ENCODE measurements around the gene MAPK4. TPM values are rescaled to one million over a fixed set of nuclear protein-coding genes. Genes with fewer than 3 reads are reported as not detected.

The MAPK4 gene
- total RNA-seq, 1 experiment from 2014 or later: not detected

- no peak overlapping the region for H3K27ac ChIP-seq
- no peaks in the 10 kb centered on the region for H3K36me3 ChIP-seq
- H3K4me1 ChIP-seq (replicated peaks): no peaks in the 10 kb centered on the region
- DNase-seq (ENCODE audit: low read depth in 1 of 2, low spot score in 2 of 2): no peak
- H3K4me3 ChIP-seq: no peak overlapping the region
- no peaks in the 10 kb centered on the region for H3K27me3 ChIP-seq (replicated peaks)
- H3K9me3 ChIP-seq (replicated peaks): no peaks in the 10 kb centered on the region
Observed at GRCh38 chr18:50675043-50675442, 115.2 kb downstream of the MAPK4 start.

- no peaks in the 10 kb centered on the region for H3K27me3 ChIP-seq (replicated peaks)
- no peaks in the 10 kb centered on the region for H3K4me1 ChIP-seq (replicated peaks)
- H3K36me3 ChIP-seq: no peaks in the 10 kb centered on the region
- DNase-seq (ENCODE audit: low read depth in 1 of 2, low spot score in 2 of 2): no peak
- no peak overlapping the region for H3K4me3 ChIP-seq
- H3K27ac ChIP-seq: no peak overlapping the region
- H3K9me3 ChIP-seq (replicated peaks): no peaks in the 10 kb centered on the region
Observed at GRCh38 chr18:50678651-50679050, 118.8 kb downstream of the MAPK4 start.

GRCh38 chr18:50679056-50679455 is 119.2 kb downstream of the MAPK4 start:
- Histone ChIP-seq H3K4me3 (no peak overlapping the region), H3K27me3 (replicated peaks) (no peaks in the 10 kb centered on the region), H3K27ac (no peak overlapping the region), H3K4me1 (replicated peaks) (no peaks in the 10 kb centered on the region), H3K36me3 (no peaks in the 10 kb centered on the region), H3K9me3 (replicated peaks) (no peaks in the 10 kb centered on the region)
- DNase-seq (ENCODE audit: low read depth in 1 of 2, low spot score in 2 of 2): no peak

GRCh38 chr18:50679656-50680055 is 119.8 kb downstream of the MAPK4 start:
- Histone ChIP-seq H3K27me3 (replicated peaks) (no peaks in the 10 kb centered on the region), H3K27ac (no peak overlapping the region), H3K4me3 (no peak overlapping the region), H3K4me1 (replicated peaks) (no peaks in the 10 kb centered on the region), H3K36me3 (no peaks in the 10 kb centered on the region), H3K9me3 (replicated peaks) (no peaks in the 10 kb centered on the region)
- no peak for DNase-seq (ENCODE audit: low read depth in 1 of 2, low spot score in 2 of 2)

- no peaks in the 10 kb centered on the region for H3K9me3 ChIP-seq (replicated peaks)
- no peak for DNase-seq (ENCODE audit: low read depth in 1 of 2, low spot score in 2 of 2)
- no peaks in the 10 kb centered on the region for H3K27me3 ChIP-seq (replicated peaks)
- H3K4me3 ChIP-seq: no peak overlapping the region
- no peaks in the 10 kb centered on the region for H3K36me3 ChIP-seq
- H3K4me1 ChIP-seq (replicated peaks): no peaks in the 10 kb centered on the region
- H3K27ac ChIP-seq: no peak overlapping the region
Observed at GRCh38 chr18:50680966-50681365, 121.1 kb downstream of the MAPK4 start.

GRCh38 chr18:50682852-50683251 is 123.0 kb downstream of the MAPK4 start:
- Histone ChIP-seq H3K4me1 (replicated peaks) (no peaks in the 10 kb centered on the region), H3K27me3 (replicated peaks) (no peaks in the 10 kb centered on the region), H3K27ac (no peak overlapping the region), H3K36me3 (no peaks in the 10 kb centered on the region), H3K4me3 (no peak overlapping the region), H3K9me3 (replicated peaks) (no peaks in the 10 kb centered on the region)
- no peak for DNase-seq (ENCODE audit: low read depth in 1 of 2, low spot score in 2 of 2)

GRCh38 chr18:50686409-50686808 is 126.5 kb downstream of the MAPK4 start:
- Histone ChIP-seq H3K4me3 (no peak overlapping the region), H3K36me3 (no peaks in the 10 kb centered on the region), H3K27me3 (replicated peaks) (0 out of 2 replicates have a peak, but pooled peaks cover 2% of the 10 kb centered on the region), H3K9me3 (replicated peaks) (no peaks in the 10 kb centered on the region), H3K4me1 (replicated peaks) (no peaks in the 10 kb centered on the region), H3K27ac (no peak overlapping the region)
- DNase-seq (ENCODE audit: low read depth in 1 of 2, low spot score in 2 of 2): no peak

GRCh38 chr18:50687491-50687890 is 127.6 kb downstream of the MAPK4 start:
- H3K9me3 ChIP-seq (replicated peaks): no peaks in the 10 kb centered on the region
- no peak overlapping the region for H3K27ac ChIP-seq
- no peak overlapping the region for H3K4me3 ChIP-seq
- 0 out of 2 replicates have a peak, but pooled peaks cover 2% of the 10 kb centered on the region for H3K27me3 ChIP-seq (replicated peaks)
- no peaks in the 10 kb centered on the region for H3K36me3 ChIP-seq
- DNase-seq (ENCODE audit: low read depth in 1 of 2, low spot score in 2 of 2): no peak
- H3K4me1 ChIP-seq (replicated peaks): no peaks in the 10 kb centered on the region

GRCh38 chr18:50689578-50689977 is 129.7 kb downstream of the MAPK4 start:
- Histone ChIP-seq H3K4me1 (replicated peaks) (no peaks in the 10 kb centered on the region), H3K4me3 (no peak overlapping the region), H3K36me3 (no peaks in the 10 kb centered on the region), H3K27ac (no peak overlapping the region), H3K9me3 (replicated peaks) (no peaks in the 10 kb centered on the region), H3K27me3 (replicated peaks) (0 out of 2 replicates have a peak, but pooled peaks cover 2% of the 10 kb centered on the region)
- no peak for DNase-seq (ENCODE audit: low read depth in 1 of 2, low spot score in 2 of 2)

GRCh38 chr18:50694147-50694546 is 134.3 kb downstream of the MAPK4 start:
- 0 out of 2 replicates have a peak, but pooled peaks cover 2% of the 10 kb centered on the region for H3K27me3 ChIP-seq (replicated peaks)
- DNase-seq (ENCODE audit: low read depth in 1 of 2, low spot score in 2 of 2): no peak

GRCh38 chr18:50695431-50696176 is 135.7 kb downstream of the MAPK4 start:
- DNase-seq (ENCODE audit: low read depth in 1 of 2, low spot score in 2 of 2): no peak
- Histone ChIP-seq H3K27ac (no peak overlapping the region), H3K9me3 (replicated peaks) (no peaks in the 10 kb centered on the region), H3K27me3 (replicated peaks) (no peaks in the 10 kb centered on the region), H3K4me3 (no peak overlapping the region), H3K4me1 (replicated peaks) (no peaks in the 10 kb centered on the region), H3K36me3 (no peaks in the 10 kb centered on the region)

More at GRCh38 chr18:50694147-50694546, 134.3 kb downstream of the MAPK4 start:
- no peaks in the 10 kb centered on the region for H3K36me3 ChIP-seq
- H3K4me1 ChIP-seq (replicated peaks): no peaks in the 10 kb centered on the region
- H3K4me3 ChIP-seq: no peak overlapping the region
- H3K27ac ChIP-seq: no peak overlapping the region
- no peaks in the 10 kb centered on the region for H3K9me3 ChIP-seq (replicated peaks)

GRCh38 chr18:50696436-50696835 is 136.5 kb downstream of the MAPK4 start:
- DNase-seq (ENCODE audit: low read depth in 1 of 2, low spot score in 2 of 2): no peak
- no peak overlapping the region for H3K4me3 ChIP-seq
- H3K9me3 ChIP-seq (replicated peaks): no peaks in the 10 kb centered on the region
- no peaks in the 10 kb centered on the region for H3K4me1 ChIP-seq (replicated peaks)
- H3K36me3 ChIP-seq: no peaks in the 10 kb centered on the region
- no peak overlapping the region for H3K27ac ChIP-seq
- H3K27me3 ChIP-seq (replicated peaks): no peaks in the 10 kb centered on the region

- H3K4me3 ChIP-seq: no peak overlapping the region
- H3K27me3 ChIP-seq (replicated peaks): no peaks in the 10 kb centered on the region
- no peaks in the 10 kb centered on the region for H3K4me1 ChIP-seq (replicated peaks)
- no peaks in the 10 kb centered on the region for H3K9me3 ChIP-seq (replicated peaks)
- H3K27ac ChIP-seq: no peak overlapping the region
- no peaks in the 10 kb centered on the region for H3K36me3 ChIP-seq
- no peak for DNase-seq (ENCODE audit: low read depth in 1 of 2, low spot score in 2 of 2)
Observed at GRCh38 chr18:50696929-50697328, 137.0 kb downstream of the MAPK4 start.

- Histone ChIP-seq H3K36me3 (no peaks in the 10 kb centered on the region), H3K4me3 (no peak overlapping the region), H3K4me1 (replicated peaks) (no peaks in the 10 kb centered on the region), H3K9me3 (replicated peaks) (no peaks in the 10 kb centered on the region), H3K27ac (no peak overlapping the region), H3K27me3 (replicated peaks) (no peaks in the 10 kb centered on the region)
- DNase-seq (ENCODE audit: low read depth in 1 of 2, low spot score in 2 of 2): no peak
Observed at GRCh38 chr18:50697509-50697908, 137.6 kb downstream of the MAPK4 start.

All from SJSA1 (cell line).